Activated naive CD8-positive, alpha-beta T cell treated with anti-CD3 and anti-CD28 coated beads, Interleukin-2, amount 10 ng/mL, durations not matched to agents 7 days and 5 days (primary cell): ENCODE measurements around the gene KRT82. TPM values are rescaled to one million over a fixed set of nuclear protein-coding genes. Genes with fewer than 3 reads are reported as not detected.

Source experiments
- ATAC-seq: fragments of 150-1000 bp; cut with Tn5 transposase; one replicate; pipeline ENCODE4 v1.10.0; 2021; ENCODE audit warnings: low read depth, moderate library complexity
- POLR2A ChIA-PET: fragments of 350-600 bp; sonication (Branson Sonifier 250); formaldehyde crosslinking; loops from one replicate; lab custom pipeline; 2021; ENCODE audit warnings: antibody characterized with exemption; lab: Charles Lee
- DNase-seq: peaks from one replicate; pipeline ENCODE4 v3.0.0; 2021
- H3K27ac Mint-ChIP-seq: one replicate; pipeline ENCODE4 v1.8.0; 2022; ENCODE audit warnings: mild to moderate bottlenecking, mixed read lengths
- H3K27me3 Mint-ChIP-seq: one replicate; pipeline ENCODE4 v1.8.0; 2022; ENCODE audit warnings: mild to moderate bottlenecking, moderate library complexity, mixed read lengths
- H3K36me3 Mint-ChIP-seq: one replicate; pipeline ENCODE4 v1.8.0; 2021; ENCODE audit warnings: mild to moderate bottlenecking, mixed read lengths
- H3K4me1 Mint-ChIP-seq: one replicate; pipeline ENCODE4 v1.8.0; 2021; ENCODE audit warnings: mixed read lengths
- H3K4me3 Mint-ChIP-seq: one replicate; pipeline ENCODE4 v1.8.0; 2022; ENCODE audit warnings: mild to moderate bottlenecking, moderate library complexity, mixed read lengths
- H3K9me3 Mint-ChIP-seq: one replicate; pipeline ENCODE4 v1.8.0; 2021; ENCODE audit warnings: mixed read lengths
- total RNA-seq, 2 experiments: library from RNA; stranded (reverse); gene quantifications; one replicate each; pipeline ENCODE4 v1.2.3, GENCODE V29; 2021

The KRT82 gene
- total RNA-seq, 2 experiments from 2014 or later, result not detected

- no peak for DNase-seq
- Mint-ChIP-seq H3K9me3 (no peaks in the 10 kb centered on the region), H3K27me3 (peaks cover 46% of the 10 kb centered on the region), H3K36me3 (no peaks in the 10 kb centered on the region), H3K4me1 (no peaks in the 10 kb centered on the region), H3K27ac (no peak overlapping the region), H3K4me3 (no peak overlapping the region)
- POLR2A ChIA-PET, result no interaction called here
- ATAC-seq, result no peak
These were observed 34.7 kb upstream of the KRT82 start for GRCh38 chr12:52440821-52441319.

GRCh38 chr12:52439845-52440244 lies 33.7 kb upstream of the KRT82 start:
- ATAC-seq (no peak), DNase-seq (no peak)
- Mint-ChIP-seq H3K27ac (no peak overlapping the region), H3K4me3 (no peak overlapping the region), H3K27me3 (peaks cover 40% of the 10 kb centered on the region), H3K36me3 (no peaks in the 10 kb centered on the region), H3K4me1 (no peaks in the 10 kb centered on the region), H3K9me3 (no peaks in the 10 kb centered on the region)
- POLR2A ChIA-PET, result no interaction called here

- no peaks in the 10 kb centered on the region for H3K36me3 Mint-ChIP-seq
- no peaks in the 10 kb centered on the region for H3K4me1 Mint-ChIP-seq
- H3K27ac Mint-ChIP-seq, result no peak overlapping the region
- no peak for DNase-seq
- H3K9me3 Mint-ChIP-seq, result no peaks in the 10 kb centered on the region
- no peak overlapping the region for H3K4me3 Mint-ChIP-seq
- no peak for ATAC-seq
- H3K27me3 Mint-ChIP-seq, result peaks cover 37% of the 10 kb centered on the region
- POLR2A ChIA-PET, result no interaction called here
These were observed 33.3 kb upstream of the KRT82 start for GRCh38 chr12:52439420-52439819.

GRCh38 chr12:52438305-52439301 lies 32.5 kb upstream of the KRT82 start:
- no peak for DNase-seq
- H3K27me3 Mint-ChIP-seq, result peaks cover 29% of the 10 kb centered on the region
- POLR2A ChIA-PET, result no interaction called here
- H3K4me1 Mint-ChIP-seq, result no peaks in the 10 kb centered on the region
- no peaks in the 10 kb centered on the region for H3K9me3 Mint-ChIP-seq
- no peaks in the 10 kb centered on the region for H3K36me3 Mint-ChIP-seq
- no peak for ATAC-seq
- H3K4me3 Mint-ChIP-seq, result no peak overlapping the region
- no peak overlapping the region for H3K27ac Mint-ChIP-seq

GRCh38 chr12:52437508-52437907 lies 31.4 kb upstream of the KRT82 start:
- DNase-seq (no peak), ATAC-seq (no peak)
- Mint-ChIP-seq H3K27ac (no peak overlapping the region), H3K36me3 (no peaks in the 10 kb centered on the region), H3K4me1 (no peaks in the 10 kb centered on the region), H3K27me3 (peaks cover 22% of the 10 kb centered on the region), H3K9me3 (no peaks in the 10 kb centered on the region), H3K4me3 (no peak overlapping the region)
- POLR2A ChIA-PET, result no interaction called here

- peaks cover 16% of the 10 kb centered on the region for H3K27me3 Mint-ChIP-seq
- DNase-seq (no peak), ATAC-seq (no peak)
- no peaks in the 10 kb centered on the region for H3K36me3 Mint-ChIP-seq
- H3K4me3 Mint-ChIP-seq, result no peak overlapping the region
- no peaks in the 10 kb centered on the region for H3K9me3 Mint-ChIP-seq
- no peaks in the 10 kb centered on the region for H3K4me1 Mint-ChIP-seq
- POLR2A ChIA-PET, result interaction anchor here (0.6 kb wide), 1 partner anchor 505 kb away, joined by 3 read pairs; no protein-coding TSS in a partner anchor
- no peak overlapping the region for H3K27ac Mint-ChIP-seq
These were observed 30.8 kb upstream of the KRT82 start for GRCh38 chr12:52436828-52437474.

- Mint-ChIP-seq H3K27me3 (peaks cover 12% of the 10 kb centered on the region), H3K4me3 (no peak overlapping the region), H3K9me3 (no peaks in the 10 kb centered on the region), H3K36me3 (no peaks in the 10 kb centered on the region), H3K27ac (no peak overlapping the region), H3K4me1 (no peaks in the 10 kb centered on the region)
- POLR2A ChIA-PET, result interaction anchor here (0.6 kb wide), 1 partner anchor 505 kb away, joined by 3 read pairs; no protein-coding TSS in a partner anchor
- no peak for ATAC-seq
- DNase-seq, result no peak
These were observed 30.1 kb upstream of the KRT82 start for GRCh38 chr12:52436000-52436827.

GRCh38 chr12:52435659-52435999 lies 29.5 kb upstream of the KRT82 start:
- no peaks in the 10 kb centered on the region for H3K36me3 Mint-ChIP-seq
- H3K4me1 Mint-ChIP-seq, result no peaks in the 10 kb centered on the region
- H3K4me3 Mint-ChIP-seq, result no peak overlapping the region
- no peak for DNase-seq
- peaks cover 13% of the 10 kb centered on the region for H3K27me3 Mint-ChIP-seq
- no peak overlapping the region for H3K27ac Mint-ChIP-seq
- ATAC-seq, result no peak
- POLR2A ChIA-PET, result no interaction called here
- no peaks in the 10 kb centered on the region for H3K9me3 Mint-ChIP-seq

GRCh38 chr12:52434760-52435530 lies 28.8 kb upstream of the KRT82 start:
- POLR2A ChIA-PET, result no interaction called here
- H3K4me1 Mint-ChIP-seq, result no peaks in the 10 kb centered on the region
- DNase-seq (no peak), ATAC-seq (no peak)
- H3K27me3 Mint-ChIP-seq, result peaks cover 11% of the 10 kb centered on the region
- no peaks in the 10 kb centered on the region for H3K9me3 Mint-ChIP-seq
- no peak overlapping the region for H3K4me3 Mint-ChIP-seq
- H3K36me3 Mint-ChIP-seq, result no peaks in the 10 kb centered on the region
- no peak overlapping the region for H3K27ac Mint-ChIP-seq

GRCh38 chr12:52434081-52434733 lies 28.1 kb upstream of the KRT82 start, which contains the start of gene KRT75:
Gene KRT75 (minus strand): TSS chr12:52434371. CDS start chr12:52434304, 67 bp downstream.
- POLR2A ChIA-PET, result no interaction called here
- Mint-ChIP-seq H3K4me1 (no peaks in the 10 kb centered on the region), H3K9me3 (no peaks in the 10 kb centered on the region), H3K4me3 (no peak within 1 kb of the TSS), H3K27me3 (peaks cover 11% of the 10 kb centered on the region), H3K36me3 (no peaks in the 10 kb centered on the region), H3K27ac (no peak within 1 kb of the TSS)
- no peak for ATAC-seq
- no peak for DNase-seq

- no peak for DNase-seq
- ATAC-seq, result no peak
- POLR2A ChIA-PET, result no interaction called here
- Mint-ChIP-seq H3K9me3 (no peaks in the 10 kb centered on the region), H3K4me1 (no peaks in the 10 kb centered on the region), H3K27ac (no peak overlapping the region), H3K4me3 (no peak overlapping the region), H3K36me3 (no peaks in the 10 kb centered on the region), H3K27me3 (peaks cover 14% of the 10 kb centered on the region)
These were observed 27.5 kb upstream of the KRT82 start for GRCh38 chr12:52433501-52434080.
